Nucleus accumbens (tissue), 56 donors: ENCODE data around the gene CFC1.
"Not testable (repeated sequence)": the region's sequence is repeated elsewhere in the genome, so short reads cannot be mapped to it uniquely, and the experiment has no call there.

Source experiments
- DNase-seq, 56 donors: peaks; one replicate each; lab custom pipeline; 2025; lab: John Stamatoyannopoulos, UW

The CFC1 gene

GRCh38 chr2:130599393-130599792 is at the start of gene CFC1:
Gene CFC1 (minus strand): TSS chr2:130599575. CDS start chr2:130599287, 288 bp downstream.
- not testable (repeated sequence) for DNase-seq

- DNase-seq = not testable (repeated sequence)
Observed at GRCh38 chr2:130641688-130642087, 42.3 kb upstream of the CFC1 start.

GRCh38 chr2:130638973-130639372 is 39.6 kb upstream of the CFC1 start:
- not testable (repeated sequence) for DNase-seq

GRCh38 chr2:130628784-130629475 is 29.6 kb upstream of the CFC1 start:
- not testable (repeated sequence) for DNase-seq

- DNase-seq = not testable (repeated sequence)
Observed at GRCh38 chr2:130611140-130611539, 11.8 kb upstream of the CFC1 start, which contains the start of gene POTEJ. Gene POTEJ (plus strand): TSS chr2:130611440. CDS start chr2:130611533, 93 bp downstream.

- DNase-seq = not testable (repeated sequence)
Observed at GRCh38 chr2:130610486-130610885, 11.1 kb upstream of the CFC1 start.

- not testable (repeated sequence) for DNase-seq
Observed at GRCh38 chr2:130609002-130609920, 9.9 kb upstream of the CFC1 start.

DNA sequence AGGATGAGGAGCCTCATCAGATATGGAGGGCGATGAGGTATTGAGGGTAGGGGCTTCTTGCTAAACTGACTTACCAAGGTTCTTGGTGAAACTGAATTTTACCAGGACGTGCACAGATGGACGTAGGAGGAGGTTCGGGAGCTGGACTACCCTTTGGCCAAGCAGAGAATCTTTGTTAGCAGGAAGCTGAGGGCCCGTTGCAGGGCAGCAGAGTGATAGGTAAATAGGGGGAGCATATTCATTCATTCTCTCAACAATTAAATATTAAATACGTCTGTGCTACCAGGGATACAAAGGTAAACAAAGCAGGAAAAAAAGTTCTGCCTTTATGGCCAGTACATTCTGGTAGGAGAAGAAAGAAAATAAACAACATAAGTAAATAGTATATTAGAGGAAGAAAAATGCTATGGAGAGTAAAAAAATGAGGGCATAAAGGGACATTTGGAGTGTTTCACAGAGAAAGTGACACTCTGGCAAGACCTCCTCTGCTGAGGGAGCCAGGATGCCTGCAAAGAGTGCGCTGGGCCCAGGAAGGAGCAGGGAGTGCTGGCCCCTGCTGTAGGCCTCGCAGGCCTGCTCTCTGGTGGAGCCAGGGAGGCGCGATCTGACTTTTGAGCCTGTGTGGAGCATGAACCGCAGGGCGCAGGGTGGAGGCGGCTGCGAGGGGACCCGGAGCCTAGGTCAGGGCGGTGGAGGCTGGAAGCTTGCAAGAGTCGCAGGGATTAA is 9.1 kb upstream of the CFC1 start:
- DNase-seq = not testable (repeated sequence)

GRCh38 chr2:130601648-130602302 is 2.4 kb upstream of the CFC1 start:
- not testable (repeated sequence) for DNase-seq

- not testable (repeated sequence) for DNase-seq
Observed at GRCh38 chr2:130599926-130600325, 551 bp upstream of the CFC1 start.

- DNase-seq = not testable (repeated sequence)
Observed at GRCh38 chr2:130598463-130598862, 912 bp downstream of the CFC1 start.

DNA sequence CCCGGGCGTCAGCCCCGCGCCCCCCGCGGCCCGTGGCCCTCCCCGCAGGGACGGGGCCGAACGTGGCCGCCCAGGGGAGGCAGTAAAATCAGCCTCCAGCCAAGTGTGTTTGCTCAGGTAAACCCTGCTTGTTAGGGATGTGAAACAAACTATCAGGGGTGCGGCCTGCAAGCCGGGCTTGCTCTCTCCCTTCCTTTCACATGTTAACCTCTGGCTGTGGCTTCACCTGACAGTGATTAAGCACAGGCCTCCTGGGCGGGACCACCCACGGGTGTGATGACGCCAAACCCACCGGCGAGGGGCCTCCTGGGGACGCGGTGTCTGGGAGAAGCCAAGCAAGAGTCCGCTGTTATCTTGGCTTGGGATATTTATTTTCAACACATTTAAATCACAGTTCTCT is 1.4 kb downstream of the CFC1 start:
- DNase-seq = not testable (repeated sequence)

DNA sequence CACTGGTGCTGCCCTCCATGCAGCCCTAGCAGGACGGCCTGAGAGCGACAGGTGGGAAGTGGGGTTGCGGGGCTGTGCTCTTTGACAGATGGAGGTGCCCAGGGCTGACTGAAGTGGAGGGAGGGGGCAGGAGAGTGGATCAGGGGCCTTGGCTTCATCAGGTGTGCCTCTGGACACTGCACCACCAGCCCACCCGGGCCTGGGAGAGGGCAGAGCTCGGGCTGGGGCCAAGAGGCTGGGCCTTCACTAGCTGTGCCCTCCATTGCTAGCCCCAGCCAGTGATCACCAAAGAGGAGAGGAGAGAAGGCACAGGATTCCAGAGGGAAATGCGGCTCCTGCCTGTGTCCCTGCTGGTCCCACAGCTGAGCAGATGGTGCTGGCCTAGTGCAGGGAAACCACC is 2.6 kb downstream of the CFC1 start:
- DNase-seq = not testable (repeated sequence)

- DNase-seq = not testable (repeated sequence)
Observed at GRCh38 chr2:130594011-130594410, 5.4 kb downstream of the CFC1 start.

- DNase-seq = not testable (repeated sequence)
Observed at GRCh38 chr2:130592791-130593414, 6.5 kb downstream of the CFC1 start.

GRCh38 chr2:130590842-130591359 is 8.5 kb downstream of the CFC1 start:
- not testable (repeated sequence) for DNase-seq

DNA sequence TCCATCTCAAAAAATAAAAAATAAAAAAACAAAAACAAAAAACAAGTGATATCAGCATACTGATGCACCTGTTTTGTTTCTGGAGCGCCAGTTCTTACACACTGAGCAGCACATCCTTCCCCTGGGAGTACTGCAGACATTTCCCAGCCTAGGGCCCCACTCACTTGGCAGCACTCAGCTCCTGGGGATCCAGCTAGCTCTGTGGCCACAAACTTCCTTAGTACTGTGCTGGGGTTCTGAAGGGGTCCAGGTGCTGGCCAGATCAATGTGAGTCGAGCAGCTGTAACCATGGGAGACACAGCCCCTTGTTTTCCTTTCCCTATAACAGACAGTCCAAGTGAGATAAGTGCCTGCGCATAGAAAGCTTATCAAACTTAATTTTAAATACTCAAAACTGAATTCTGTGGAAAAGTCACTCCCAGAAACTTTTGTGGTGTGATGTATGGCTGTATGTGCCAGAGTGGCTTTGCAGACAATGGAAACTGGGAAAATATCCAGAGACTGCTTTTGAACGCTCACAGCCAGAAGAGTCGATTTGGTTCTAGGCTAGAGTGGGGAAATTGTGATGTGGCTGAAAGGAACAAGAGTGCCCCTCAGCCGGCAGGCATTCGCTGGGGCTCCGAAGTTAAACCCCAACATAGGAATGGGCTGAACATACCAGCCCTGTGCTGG is 9.1 kb downstream of the CFC1 start:
- not testable (repeated sequence) for DNase-seq

- DNase-seq = not testable (repeated sequence)
Observed at GRCh38 chr2:130588688-130589458, 10.5 kb downstream of the CFC1 start.
